HEK293 (cell line): ENCODE data around the gene ATP1B2.

Experiments
- BCL11A ChIP-seq: fragments of 450-650 bp; formaldehyde crosslinking; IDR thresholded peaks from 2 replicates; pipeline ENCODE4 v1.5.1; 2016; ENCODE audit warnings: low read depth, missing biosample characterization, missing genetic modification characterization
- CTCF ChIP-seq: fragments of 450-650 bp; formaldehyde crosslinking; IDR thresholded peaks from 2 replicates; pipeline ENCODE4 v1.5.1; 2016; ENCODE audit warnings: missing biosample characterization, missing genetic modification characterization
- KLF8 ChIP-seq: fragments of 450-650 bp; formaldehyde crosslinking; IDR thresholded peaks from 2 replicates; pipeline ENCODE4 v1.5.1; 2016; ENCODE audit warnings: missing biosample characterization, missing genetic modification characterization
- PRDM10 ChIP-seq: fragments of 450-650 bp; formaldehyde crosslinking; IDR thresholded peaks from 2 replicates; pipeline ENCODE4 v1.5.1; 2016; ENCODE audit warnings: missing biosample characterization, missing genetic modification characterization
- SALL2 ChIP-seq: fragments of 450-650 bp; formaldehyde crosslinking; IDR thresholded peaks from 2 replicates; pipeline ENCODE4 v1.5.0; 2017; ENCODE audit warnings: missing biosample characterization, mild to moderate bottlenecking, missing genetic modification characterization, borderline replicate concordance
- ZBTB7A ChIP-seq: fragments of 450-650 bp; formaldehyde crosslinking; IDR thresholded peaks from 2 replicates; pipeline ENCODE4 v1.5.1; 2016; ENCODE audit warnings: low read depth, missing biosample characterization, missing genetic modification characterization
- ZFP3 ChIP-seq: fragments of 450-650 bp; formaldehyde crosslinking; IDR thresholded peaks from 2 replicates; pipeline ENCODE4 v1.5.1; 2016; ENCODE audit warnings: low read depth, missing biosample characterization, missing genetic modification characterization
- ZIC2 ChIP-seq: fragments of 450-650 bp; formaldehyde crosslinking; IDR thresholded peaks from 2 replicates; pipeline ENCODE4 v1.5.1; 2016; ENCODE audit warnings: missing biosample characterization, missing genetic modification characterization
- ZNF112 ChIP-seq: fragments of 450-650 bp; formaldehyde crosslinking; IDR thresholded peaks from 2 replicates; pipeline ENCODE4 v1.5.0; 2017; ENCODE audit warnings: missing biosample characterization, missing genetic modification characterization
- ZNF16 ChIP-seq: fragments of 450-650 bp; formaldehyde crosslinking; IDR thresholded peaks from 2 replicates; pipeline ENCODE4 v1.5.1; 2016; ENCODE audit warnings: low read depth, missing biosample characterization, missing genetic modification characterization
- ZNF175 ChIP-seq: fragments of 450-650 bp; formaldehyde crosslinking; IDR thresholded peaks from 2 replicates; pipeline ENCODE4 v1.5.1; 2016; ENCODE audit warnings: missing biosample characterization, missing genetic modification characterization
- ZNF19 ChIP-seq: fragments of 450-650 bp; formaldehyde crosslinking; IDR thresholded peaks from 2 replicates; pipeline ENCODE4; 2016; ENCODE audit warnings: missing biosample characterization, missing genetic modification characterization, low read depth
- ZNF211 ChIP-seq: fragments of 450-650 bp; formaldehyde crosslinking; IDR thresholded peaks from 2 replicates; pipeline ENCODE4 v1.5.1; 2016; ENCODE audit warnings: low read depth, missing biosample characterization, missing genetic modification characterization
- ZNF26 ChIP-seq: fragments of 450-650 bp; formaldehyde crosslinking; IDR thresholded peaks from 2 replicates; pipeline ENCODE4 v1.5.1; 2016; ENCODE audit warnings: missing biosample characterization, missing genetic modification characterization
- ZNF266 ChIP-seq: fragments of 450-650 bp; formaldehyde crosslinking; IDR thresholded peaks from 2 replicates; pipeline ENCODE4 v1.5.1; 2016; ENCODE audit warnings: missing biosample characterization, missing genetic modification characterization, low read depth
- ZNF366 ChIP-seq: fragments of 450-650 bp; formaldehyde crosslinking; conservative IDR thresholded peaks from 2 replicates; pipeline ENCODE4 v1.5.1; 2016; ENCODE audit warnings: missing biosample characterization, missing genetic modification characterization
- ZNF513 ChIP-seq: fragments of 450-650 bp; IDR thresholded peaks from 2 replicates; pipeline ENCODE4 v1.5.1; 2018; ENCODE audit warnings: missing biosample characterization, missing genetic modification characterization
- ZNF549 ChIP-seq: fragments of 450-650 bp; IDR thresholded peaks from 2 replicates; pipeline ENCODE4 v1.5.1; 2018; ENCODE audit warnings: missing biosample characterization, missing genetic modification characterization, mild to moderate bottlenecking, inconsistent platforms, moderate library complexity
- ZNF558 ChIP-seq: fragments of 450-650 bp; formaldehyde crosslinking; IDR thresholded peaks from 2 replicates; pipeline ENCODE4 v1.5.1; 2016; ENCODE audit warnings: missing biosample characterization, missing genetic modification characterization
- ZNF561 ChIP-seq: fragments of 450-650 bp; IDR thresholded peaks from 2 replicates; pipeline ENCODE4 v1.5.1; 2018; ENCODE audit warnings: missing biosample characterization, missing genetic modification characterization, borderline replicate concordance
- ZNF670 ChIP-seq: fragments of 450-650 bp; formaldehyde crosslinking; IDR thresholded peaks from 2 replicates; pipeline ENCODE4 v1.5.1; 2016; ENCODE audit warnings: missing biosample characterization, missing genetic modification characterization, low read depth
- ZNF791 ChIP-seq: fragments of 450-650 bp; formaldehyde crosslinking; IDR thresholded peaks from 2 replicates; pipeline ENCODE4 v1.5.1; 2016; ENCODE audit warnings: missing biosample characterization, missing genetic modification characterization
- TF ChIP-seq, protein P1 (sequence below): fragments of 450-650 bp; formaldehyde crosslinking; IDR thresholded peaks from 2 replicates; pipeline ENCODE4 v1.5.0; 2017; ENCODE audit warnings: missing biosample characterization, missing genetic modification characterization, borderline replicate concordance
- TF ChIP-seq, protein P2 (sequence below): fragments of 450-650 bp; formaldehyde crosslinking; optimal IDR thresholded peaks from 2 replicates; pipeline ENCODE3; 2016; ENCODE audit warnings: missing biosample characterization, mild to moderate bottlenecking, missing genetic modification characterization
- TF ChIP-seq, protein P3 (sequence below): fragments of 450-650 bp; formaldehyde crosslinking; IDR thresholded peaks from 2 replicates; pipeline ENCODE4 v1.5.1; 2016; ENCODE audit warnings: missing biosample characterization, missing genetic modification characterization

ATP1B2 gene

GRCh38 chr17:7614425-7615264 lies 36.1 kb upstream of the ATP1B2 start, which contains the start of gene FXR2 (continued):
- TF ChIP-seq, protein P1, sequence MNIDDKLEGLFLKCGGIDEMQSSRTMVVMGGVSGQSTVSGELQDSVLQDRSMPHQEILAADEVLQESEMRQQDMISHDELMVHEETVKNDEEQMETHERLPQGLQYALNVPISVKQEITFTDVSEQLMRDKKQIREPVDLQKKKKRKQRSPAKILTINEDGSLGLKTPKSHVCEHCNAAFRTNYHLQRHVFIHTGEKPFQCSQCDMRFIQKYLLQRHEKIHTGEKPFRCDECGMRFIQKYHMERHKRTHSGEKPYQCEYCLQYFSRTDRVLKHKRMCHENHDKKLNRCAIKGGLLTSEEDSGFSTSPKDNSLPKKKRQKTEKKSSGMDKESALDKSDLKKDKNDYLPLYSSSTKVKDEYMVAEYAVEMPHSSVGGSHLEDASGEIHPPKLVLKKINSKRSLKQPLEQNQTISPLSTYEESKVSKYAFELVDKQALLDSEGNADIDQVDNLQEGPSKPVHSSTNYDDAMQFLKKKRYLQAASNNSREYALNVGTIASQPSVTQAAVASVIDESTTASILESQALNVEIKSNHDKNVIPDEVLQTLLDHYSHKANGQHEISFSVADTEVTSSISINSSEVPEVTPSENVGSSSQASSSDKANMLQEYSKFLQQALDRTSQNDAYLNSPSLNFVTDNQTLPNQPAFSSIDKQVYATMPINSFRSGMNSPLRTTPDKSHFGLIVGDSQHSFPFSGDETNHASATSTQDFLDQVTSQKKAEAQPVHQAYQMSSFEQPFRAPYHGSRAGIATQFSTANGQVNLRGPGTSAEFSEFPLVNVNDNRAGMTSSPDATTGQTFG (tag by site-specific recombination) = no peak
- TF ChIP-seq ZBTB7A (tag by site-specific recombination) (no peak), ZNF561 (tag by site-specific recombination) (peak; percentile 39; the same call in 1 of the 2 replicates), ZNF549 (tag by site-specific recombination) (no peak), ZNF670 (no peak), ZNF558 (tag by site-specific recombination) (no peak), ZNF26 (tag by site-specific recombination) (no peak), ZNF266 (tag by site-specific recombination) (no peak), ZNF16 (tag by site-specific recombination) (no peak), KLF8 (tag by site-specific recombination) (peak; percentile 88), ZNF211 (tag by site-specific recombination) (no peak), BCL11A (tag by site-specific recombination) (no peak), ZNF513 (no peak), SALL2 (tag by site-specific recombination) (no peak), CTCF (tag by site-specific recombination) (peak; percentile 94), ZFP3 (tag by site-specific recombination) (no peak), ZNF175 (tag by site-specific recombination) (no peak), ZNF791 (tag by site-specific recombination) (no peak), PRDM10 (tag by site-specific recombination) (no peak), ZNF19 (tag by site-specific recombination) (no peak), ZIC2 (tag by site-specific recombination) (peak; percentile 80), ZNF366 (tag by site-specific recombination) (peak; percentile 92), ZNF112 (no peak)
- TF ChIP-seq, protein P2, sequence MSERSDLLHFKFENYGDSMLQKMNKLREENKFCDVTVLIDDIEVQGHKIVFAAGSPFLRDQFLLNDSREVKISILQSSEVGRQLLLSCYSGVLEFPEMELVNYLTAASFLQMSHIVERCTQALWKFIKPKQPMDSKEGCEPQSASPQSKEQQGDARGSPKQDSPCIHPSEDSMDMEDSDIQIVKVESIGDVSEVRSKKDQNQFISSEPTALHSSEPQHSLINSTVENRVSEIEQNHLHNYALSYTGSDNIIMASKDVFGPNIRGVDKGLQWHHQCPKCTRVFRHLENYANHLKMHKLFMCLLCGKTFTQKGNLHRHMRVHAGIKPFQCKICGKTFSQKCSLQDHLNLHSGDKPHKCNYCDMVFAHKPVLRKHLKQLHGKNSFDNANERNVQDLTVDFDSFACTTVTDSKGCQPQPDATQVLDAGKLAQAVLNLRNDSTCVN (tag by site-specific recombination) = peak; percentile 66
- TF ChIP-seq, protein P3, sequence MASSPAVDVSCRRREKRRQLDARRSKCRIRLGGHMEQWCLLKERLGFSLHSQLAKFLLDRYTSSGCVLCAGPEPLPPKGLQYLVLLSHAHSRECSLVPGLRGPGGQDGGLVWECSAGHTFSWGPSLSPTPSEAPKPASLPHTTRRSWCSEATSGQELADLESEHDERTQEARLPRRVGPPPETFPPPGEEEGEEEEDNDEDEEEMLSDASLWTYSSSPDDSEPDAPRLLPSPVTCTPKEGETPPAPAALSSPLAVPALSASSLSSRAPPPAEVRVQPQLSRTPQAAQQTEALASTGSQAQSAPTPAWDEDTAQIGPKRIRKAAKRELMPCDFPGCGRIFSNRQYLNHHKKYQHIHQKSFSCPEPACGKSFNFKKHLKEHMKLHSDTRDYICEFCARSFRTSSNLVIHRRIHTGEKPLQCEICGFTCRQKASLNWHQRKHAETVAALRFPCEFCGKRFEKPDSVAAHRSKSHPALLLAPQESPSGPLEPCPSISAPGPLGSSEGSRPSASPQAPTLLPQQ = peak; percentile 94
